H7 (cell line): ENCODE results near the gene FLVCR1. TPM values are rescaled to one million over a fixed set of nuclear protein-coding genes. Genes with fewer than 3 reads are reported as not detected.

ENCODE experiments used
- DNase-seq: peaks from one replicate; pipeline ENCODE4 v3.0.0; 2012
- H3K27me3 ChIP-seq: 2 replicates; pipeline ENCODE4 v1.6.0; 2011; ENCODE audit warnings: mild to moderate bottlenecking, low read length; ENCODE audit not compliant: control insufficient read depth, insufficient read depth
- H3K36me3 ChIP-seq: replicated peaks from 2 replicates; pipeline ENCODE4 v1.5.1; 2011; ENCODE audit warnings: low read length; ENCODE audit not compliant: control insufficient read depth, insufficient read depth
- H3K4me3 ChIP-seq: 2 replicates; pipeline ENCODE4 v1.5.1; 2011; ENCODE audit warnings: low read depth, mild to moderate bottlenecking, control low read depth, low read length, moderate library complexity; ENCODE audit not compliant: insufficient read depth
- total RNA-seq: library from RNA; depleted of rRNA; stranded (reverse); fragments of >200 nt; shearing (Covaris generic); gene quantifications from 2 replicates; pipeline ENCODE4 v1.2.3, GENCODE V29; 2014

The FLVCR1 gene
- total RNA-seq, 1 experiment from 2014 or later, result 44.8 TPM

DNA sequence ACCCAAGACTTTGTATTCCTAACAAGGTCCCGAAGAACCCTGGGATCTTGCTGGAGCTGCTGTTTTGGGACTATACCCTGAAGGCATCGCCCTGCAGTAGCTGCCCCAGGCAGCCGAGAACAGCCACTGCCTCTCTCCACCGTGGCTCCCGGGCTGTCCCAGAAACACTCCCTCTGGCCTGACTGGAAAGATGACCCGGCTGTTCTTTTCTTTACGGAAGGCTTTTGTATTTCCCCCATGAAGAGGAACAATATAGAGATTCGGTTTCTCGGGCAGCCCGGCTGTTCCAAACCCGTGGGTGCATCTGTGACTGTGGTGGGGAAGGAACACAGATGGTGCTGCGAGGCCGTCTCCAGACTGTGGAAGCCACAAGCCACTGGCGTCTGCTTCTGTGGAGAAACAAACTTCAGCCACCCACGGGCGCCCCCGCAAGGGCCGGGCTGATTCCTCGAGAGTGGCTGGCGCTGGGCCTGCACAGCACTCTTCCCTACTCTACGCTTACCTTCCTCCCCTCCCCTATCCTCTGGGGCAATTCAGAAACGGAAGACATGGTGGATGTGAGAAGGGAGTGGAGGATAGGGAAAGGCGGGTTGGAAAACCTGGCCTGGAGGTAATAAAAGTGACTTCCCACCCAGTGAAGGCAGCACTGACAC, 58.5 kb downstream of the FLVCR1 start:
- Histone ChIP-seq H3K4me3 (peak overlapping the region; percentile 10; the same call in 1 of the 2 replicates), H3K27me3 (no peaks in the 10 kb centered on the region), H3K36me3 (peaks cover 3% of the 10 kb centered on the region; the same call in 1 of the 2 replicates)
- peak; percentile 74 for DNase-seq

- DNase-seq, result no peak
- Histone ChIP-seq H3K27me3 (no peaks in the 10 kb centered on the region), H3K4me3 (no peak overlapping the region), H3K36me3 (peaks cover 3% of the 10 kb centered on the region; the same call in 1 of the 2 replicates)
These were observed 59.0 kb downstream of the FLVCR1 start for GRCh38 chr1:212917134-212917485.

DNA sequence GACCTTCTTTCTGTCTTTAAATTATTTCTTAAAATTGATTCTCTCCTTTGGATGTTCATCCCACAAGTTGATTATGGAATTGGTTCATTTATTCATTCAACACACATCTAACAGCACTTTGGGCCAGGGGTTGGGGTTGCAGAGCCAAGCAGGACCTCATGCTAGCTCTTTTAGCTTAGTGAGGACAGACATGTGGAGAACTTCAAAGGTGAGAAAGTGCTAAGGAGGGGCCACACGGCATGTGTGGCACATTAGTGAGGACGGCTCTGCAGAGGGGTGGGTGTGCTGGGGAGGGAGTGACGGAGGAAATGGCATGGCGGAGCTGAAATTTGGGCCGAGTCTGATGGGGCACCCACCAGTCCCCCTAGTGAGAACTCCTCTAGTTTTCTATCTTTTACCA, 59.8 kb downstream of the FLVCR1 start:
- peaks cover 3% of the 10 kb centered on the region; the same call in 1 of the 2 replicates for H3K36me3 ChIP-seq
- DNase-seq, result no peak
- H3K4me3 ChIP-seq, result no peak overlapping the region
- H3K27me3 ChIP-seq, result no peaks in the 10 kb centered on the region

- no peak for DNase-seq
- H3K36me3 ChIP-seq, result peaks cover 3% of the 10 kb centered on the region; the same call in 1 of the 2 replicates
- no peak overlapping the region for H3K4me3 ChIP-seq
- H3K27me3 ChIP-seq, result no peaks in the 10 kb centered on the region
These were observed 60.7 kb downstream of the FLVCR1 start for GRCh38 chr1:212918824-212919223.

DNA sequence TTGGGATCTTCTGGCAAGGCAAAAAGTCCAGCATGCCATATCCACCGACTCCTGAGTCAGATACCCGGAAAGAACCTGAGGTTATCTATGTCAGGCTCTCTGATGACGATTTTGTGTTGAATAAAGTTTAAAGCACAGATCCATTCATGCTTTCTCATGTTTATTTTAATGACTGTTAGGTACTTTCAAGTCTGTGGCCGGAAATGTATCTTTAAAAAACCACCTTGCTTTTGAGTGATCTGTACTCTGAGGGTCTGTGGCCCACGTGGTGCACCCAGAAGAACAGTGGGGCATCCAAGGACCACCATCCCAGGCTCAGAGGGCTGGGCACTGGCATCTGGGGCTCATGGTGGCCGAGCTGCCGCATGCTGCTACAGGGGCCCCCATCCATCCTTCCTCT, 62.2 kb downstream of the FLVCR1 start:
- no peak overlapping the region for H3K4me3 ChIP-seq
- no peak for DNase-seq
- H3K36me3 ChIP-seq, result peaks cover 3% of the 10 kb centered on the region; the same call in 1 of the 2 replicates
- no peaks in the 10 kb centered on the region for H3K27me3 ChIP-seq

GRCh38 chr1:212920896-212921295, 62.8 kb downstream of the FLVCR1 start:
- H3K4me3 ChIP-seq, result no peak overlapping the region
- H3K36me3 ChIP-seq, result peaks cover 3% of the 10 kb centered on the region; the same call in 1 of the 2 replicates
- peak; percentile 59 for DNase-seq
- H3K27me3 ChIP-seq, result no peaks in the 10 kb centered on the region

- Histone ChIP-seq H3K4me3 (no peak overlapping the region), H3K27me3 (no peaks in the 10 kb centered on the region), H3K36me3 (peaks cover 2% of the 10 kb centered on the region; the same call in 1 of the 2 replicates)
- DNase-seq, result no peak
These were observed 63.9 kb downstream of the FLVCR1 start for GRCh38 chr1:212922016-212922415.

DNA sequence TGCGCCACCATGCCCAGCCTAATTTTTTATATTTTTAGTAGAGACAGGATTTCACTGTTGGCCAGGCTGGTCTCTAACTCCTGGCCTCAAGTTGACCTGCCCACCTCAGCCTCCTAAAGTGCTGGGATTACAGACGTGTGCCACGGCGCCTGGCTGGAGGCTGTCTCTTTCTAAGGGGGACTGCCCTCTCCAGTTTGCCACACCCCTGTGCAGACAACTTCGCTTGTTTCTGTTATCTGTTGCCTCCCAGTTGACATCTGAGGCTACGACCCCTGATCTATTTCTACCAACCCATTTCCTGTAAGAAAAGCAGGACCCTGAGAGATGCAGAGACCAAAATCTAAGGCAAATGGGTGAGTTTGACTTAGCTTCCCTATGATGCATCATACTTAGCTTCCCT, 68.3 kb downstream of the FLVCR1 start:
- no peaks in the 10 kb centered on the region for H3K36me3 ChIP-seq
- no peak overlapping the region for H3K4me3 ChIP-seq
- H3K27me3 ChIP-seq, result no peaks in the 10 kb centered on the region
- no peak for DNase-seq

DNA sequence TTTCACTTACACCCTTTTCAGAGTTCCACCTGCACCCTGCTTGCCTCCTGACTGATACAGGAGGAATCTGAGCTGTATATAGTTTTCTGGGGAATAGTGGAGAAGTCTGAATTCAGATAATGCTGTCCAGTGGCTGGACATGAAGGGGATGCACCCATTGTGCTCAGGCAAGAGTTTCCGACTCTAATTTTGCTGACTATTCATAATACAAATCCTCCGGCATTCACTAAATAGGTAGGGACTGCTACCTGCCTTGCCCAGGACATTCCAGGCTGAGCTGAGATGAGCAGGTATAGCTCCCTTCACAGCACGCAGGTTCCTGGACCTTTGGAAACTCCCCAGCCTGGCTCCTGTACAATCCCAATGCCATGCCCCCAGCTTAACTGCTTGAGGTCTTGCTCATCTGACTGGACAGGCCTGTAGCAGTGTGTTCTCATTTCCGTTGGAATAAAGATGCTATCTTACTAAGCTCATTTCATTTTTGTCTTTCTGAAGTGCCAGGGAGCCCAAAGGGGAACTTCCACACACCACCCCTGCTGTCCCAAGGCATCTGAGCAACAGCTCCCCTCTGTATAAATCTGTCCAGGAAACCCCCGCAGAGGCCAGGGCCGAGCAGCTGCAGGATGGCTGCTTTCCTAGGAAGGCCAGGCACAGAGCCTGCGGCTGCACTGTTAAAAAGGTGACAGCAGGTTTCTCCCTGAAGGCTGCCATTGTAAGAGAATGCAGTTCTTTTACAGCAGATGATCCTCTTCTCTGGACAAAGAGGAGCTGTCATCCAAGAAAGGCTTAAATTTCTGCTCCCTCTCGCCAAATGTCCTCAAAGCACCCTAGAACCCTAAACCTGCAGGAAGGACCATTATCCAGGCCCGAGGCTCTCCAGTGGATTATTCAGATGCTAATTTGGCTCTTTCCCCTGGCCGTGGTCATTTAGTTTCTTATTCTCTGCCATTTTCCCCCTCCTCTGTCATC, 70.5 kb downstream of the FLVCR1 start:
- H3K36me3 ChIP-seq, result no peaks in the 10 kb centered on the region
- no peak overlapping the region for H3K4me3 ChIP-seq
- peak; percentile 74 for DNase-seq
- no peaks in the 10 kb centered on the region for H3K27me3 ChIP-seq

GRCh38 chr1:212930986-212931678, 73.1 kb downstream of the FLVCR1 start:
- Histone ChIP-seq H3K4me3 (no peak overlapping the region), H3K27me3 (no peaks in the 10 kb centered on the region; the same call in 1 of the 2 replicates), H3K36me3 (no peaks in the 10 kb centered on the region)
- DNase-seq, result no peak

DNA sequence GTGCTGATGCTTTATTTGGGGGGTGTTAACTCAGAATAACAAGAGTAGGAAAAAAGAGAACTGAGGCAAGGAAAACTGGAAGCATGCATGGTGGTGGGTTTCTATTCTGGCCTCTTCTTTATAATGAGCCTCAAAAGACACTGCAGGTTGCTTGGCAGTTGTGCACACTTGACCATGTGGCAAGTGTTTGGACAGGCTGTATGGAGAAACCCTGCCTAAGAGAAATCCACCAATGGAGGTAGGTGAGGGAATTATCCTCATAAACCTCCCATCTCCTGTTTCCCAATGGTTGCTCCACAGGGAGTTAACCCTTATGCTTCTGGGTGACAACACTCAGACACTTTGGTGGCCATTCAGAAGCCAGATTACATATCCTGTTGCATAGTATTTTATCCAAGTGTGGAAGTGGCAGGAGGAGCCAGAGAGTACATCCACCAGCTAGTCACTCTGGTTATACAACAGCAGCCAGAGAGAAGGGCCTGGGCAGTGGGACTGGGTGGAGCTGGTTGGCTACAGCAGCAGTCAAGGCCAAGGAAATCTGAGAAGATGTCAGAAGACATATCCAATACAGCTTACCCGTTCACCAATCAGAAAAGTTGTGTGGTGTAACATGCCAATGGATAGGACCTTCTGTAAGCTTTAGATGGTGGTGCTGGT, 75.9 kb downstream of the FLVCR1 start:
- DNase-seq, result no peak
- Histone ChIP-seq H3K36me3 (no peaks in the 10 kb centered on the region), H3K4me3 (no peak overlapping the region), H3K27me3 (no peaks in the 10 kb centered on the region; the same call in 1 of the 2 replicates)

- no peak overlapping the region for H3K4me3 ChIP-seq
- no peaks in the 10 kb centered on the region; the same call in 1 of the 2 replicates for H3K27me3 ChIP-seq
- DNase-seq, result no peak
- H3K36me3 ChIP-seq, result no peaks in the 10 kb centered on the region
These were observed 77.4 kb downstream of the FLVCR1 start for GRCh38 chr1:212935387-212935981.

- DNase-seq, result no peak
- H3K4me3 ChIP-seq, result no peak overlapping the region
- H3K27me3 ChIP-seq, result no peaks in the 10 kb centered on the region; the same call in 1 of the 2 replicates
- H3K36me3 ChIP-seq, result no peaks in the 10 kb centered on the region
These were observed 79.0 kb downstream of the FLVCR1 start for GRCh38 chr1:212937034-212937433.

- no peaks in the 10 kb centered on the region; the same call in 1 of the 2 replicates for H3K27me3 ChIP-seq
- no peak overlapping the region for H3K4me3 ChIP-seq
- H3K36me3 ChIP-seq, result no peaks in the 10 kb centered on the region
- no peak for DNase-seq
These were observed 80.8 kb downstream of the FLVCR1 start for GRCh38 chr1:212938846-212939245.
